GM12878 (cell line): Measurements from ENCODE around the gene SVEP1. TPM values are rescaled to one million over a fixed set of nuclear protein-coding genes. Genes with fewer than 3 reads are reported as not detected.

Source experiments
- ATAC-seq: fragments of 200-7000 bp; cut with Tn5 transposase; 3 replicates; pipeline ENCODE4 v1.9.1; 2020; ENCODE audit warnings: mild to moderate bottlenecking, moderate library complexity
- BruUV-seq: library from RNA; stranded (reverse); fragments of 400-500 nt; replicated peaks from 2 replicates; lab custom pipeline; 2021; lab: Mats Ljungman, UMichigan
- CTCF ChIA-PET: fragments of 300-600 bp; sonication (Branson Sonifier 250); formaldehyde crosslinking; extraction: SDS; loops from one replicate; lab custom pipeline; 2021; ENCODE audit warnings: inconsistent platforms; lab: Yijun Ruan, JAX
- POLR2A ChIA-PET: fragments of 350-600 bp; formaldehyde crosslinking; extraction: SDS; loops from one replicate; lab custom pipeline; 2021; ENCODE audit warnings: inconsistent platforms; lab: Charles Lee
- RAD21 ChIA-PET: fragments of 300-600 bp; sonication (Branson Sonifier 250); formaldehyde crosslinking; loops from one replicate; lab custom pipeline; 2023; ENCODE audit warnings: antibody characterized with exemption; ENCODE audit not compliant: unreplicated experiment; lab: Charles Lee
- SMC1A ChIA-PET: fragments of 300-600 bp; sonication (Branson Sonifier 250); formaldehyde crosslinking; loops from one replicate; lab custom pipeline; 2023; ENCODE audit not compliant: unreplicated experiment, uncharacterized antibody; lab: Charles Lee
- DNase-seq: peaks from one replicate; pipeline ENCODE4 v3.0.0-alpha.2; 2011; ENCODE audit warnings: low read depth, low spot score
- FAIRE-seq: peaks from 3 replicates; lab custom pipeline; 2011; peaks lifted over from hg19 to GRCh38; lab: Jason Lieb, UNC
- H2AFZ ChIP-seq: 2 replicates; pipeline ENCODE4 v1.6.0; 2011; ENCODE audit warnings: low read depth, low read length, control low read depth; ENCODE audit not compliant: control insufficient read depth
- H3K27ac ChIP-seq: 2 replicates; pipeline ENCODE4 v1.5.1; 2011; ENCODE audit warnings: control low read depth; ENCODE audit not compliant: control insufficient read depth, insufficient read depth
- H3K27me3 ChIP-seq, 2 experiments: replicated peaks in 1 of 2; 2 replicates each; pipeline versions ENCODE4 v1.6.0 to v1.6.1; 2011; ENCODE audit warnings: low read length in 1 of 2; ENCODE audit not compliant: control insufficient read depth in 2 of 2, insufficient read depth in 2 of 2
- H3K36me3 ChIP-seq, 2 experiments: 2 replicates each; pipeline ENCODE4 v1.5.1; 2011; ENCODE audit warnings: low read length in 1 of 2; ENCODE audit not compliant: control insufficient read depth in 2 of 2, insufficient read depth in 2 of 2
- H3K4me1 ChIP-seq: 2 replicates; pipeline ENCODE4 v1.6.1; 2011; ENCODE audit warnings: mild to moderate bottlenecking, low read length, moderate library complexity, mixed read lengths; ENCODE audit not compliant: control insufficient read depth, insufficient read depth
- H3K4me2 ChIP-seq: 2 replicates; pipeline ENCODE4 v1.6.0; 2011; ENCODE audit warnings: control low read depth; ENCODE audit not compliant: control insufficient read depth, insufficient read depth
- H3K4me3 ChIP-seq: fragments of 200-600 bp; sonication (generic); 2 replicates; pipeline ENCODE4 v1.5.1; 2016
- H3K79me2 ChIP-seq: 2 replicates; pipeline ENCODE4 v1.6.0; 2011; ENCODE audit warnings: low read length; ENCODE audit not compliant: control insufficient read depth, insufficient read depth
- H3K9ac ChIP-seq: 2 replicates; pipeline ENCODE4 v1.8.0; 2011; ENCODE audit warnings: low read length, control low read depth, mixed read lengths; ENCODE audit not compliant: control insufficient read depth, insufficient read depth
- H3K9me3 ChIP-seq: replicated peaks from 3 replicates; pipeline ENCODE4 v1.5.1; 2011; ENCODE audit warnings: mild to moderate bottlenecking, low read length; ENCODE audit not compliant: control insufficient read depth, insufficient read depth
- H4K20me1 ChIP-seq: 2 replicates; pipeline ENCODE4 v1.6.0; 2011; ENCODE audit not compliant: control insufficient read depth, insufficient read depth
- ATF3 ChIP-seq: IDR thresholded peaks from 2 replicates; pipeline ENCODE4 v1.6.1; 2011; ENCODE audit warnings: low read depth, mild to moderate bottlenecking, low read length, moderate library complexity, borderline replicate concordance; ENCODE audit errors: extremely low read depth
- BRCA1 ChIP-seq: IDR thresholded peaks from 2 replicates; pipeline ENCODE4 v1.6.1; 2011; ENCODE audit warnings: low read depth, low read length, improper control_type of control experiment
- CEBPZ ChIP-seq: fragments of 150-350 bp; IDR thresholded peaks from 2 replicates; pipeline ENCODE4 v1.6.1; 2016; ENCODE audit warnings: low read depth, low read length
- CREB1 ChIP-seq: IDR thresholded peaks from 2 replicates; pipeline ENCODE4 v1.6.1; 2012; ENCODE audit warnings: low read depth, mild to moderate bottlenecking, inconsistent platforms
- HDGF ChIP-seq: fragments of 450-650 bp; IDR thresholded peaks from 2 replicates; pipeline ENCODE4 v1.6.1; 2016; ENCODE audit warnings: antibody characterized with exemption
- KAT2A ChIP-seq: conservative IDR thresholded peaks from 2 replicates; pipeline ENCODE4 v1.6.1; 2011; ENCODE audit warnings: low read depth, low read length; ENCODE audit not compliant: control insufficient read depth
- NKRF ChIP-seq: fragments of 450-650 bp; conservative IDR thresholded peaks from 2 replicates; pipeline ENCODE4 v1.6.1; 2017; ENCODE audit warnings: mild to moderate bottlenecking, moderate library complexity
- RFX5 ChIP-seq: IDR thresholded peaks from 2 replicates; pipeline ENCODE4 v1.6.1; 2011; ENCODE audit warnings: low read depth, low read length, improper control_type of control experiment
- SIN3A ChIP-seq: IDR thresholded peaks from 2 replicates; pipeline ENCODE4 v1.6.1; 2012; ENCODE audit warnings: low read depth, low read length, improper control_type of control experiment
- TCF3 ChIP-seq: IDR thresholded peaks from 2 replicates; pipeline ENCODE4 v1.6.1; 2012; ENCODE audit warnings: low read depth, mild to moderate bottlenecking, low read length, borderline replicate concordance; ENCODE audit not compliant: insufficient read depth
- ZNF274 ChIP-seq: IDR thresholded peaks from one replicate; pipeline ENCODE4 v1.8.0; 2011; ENCODE audit not compliant: insufficient read length, insufficient read depth
- ZSCAN29 ChIP-seq: fragments of 450-650 bp; IDR thresholded peaks from 2 replicates; pipeline ENCODE4 v1.6.1; 2017; ENCODE audit warnings: mild to moderate bottlenecking, moderate library complexity
- WGBS: methylation state at CpG from one replicate; pipeline ENCODE4 v1.1.6; 2016; ENCODE audit warnings: low lambda C conversion rate; ENCODE audit not compliant: insufficient replicate concordance, insufficient coverage; ENCODE audit errors: missing lambda C conversion rate; 5-methylcytosine and 5-hydroxymethylcytosine counted together
- in situ Hi-C: fragments of 300-500 bp; cut with MboI; formaldehyde crosslinking; loops from 9 replicates; pipeline ENCODE4 v1.14.3; 2018; ENCODE audit warnings: mixed read lengths
- intact Hi-C: fragments of 100-400 bp; cut with micrococcal nuclease; formaldehyde crosslinking; loops from one replicate; pipeline ENCODE4 v1.14.2; 2022; ENCODE audit not compliant: unreplicated experiment
- polyA plus RNA-seq, 11 experiments: library from polyadenylated mRNA; depleted of rRNA in 4 of 11; unstranded in 6 of 11; stranded (reverse) in 5 of 11; fragments of >200 nt; fragmentation: Nextera tagmentation in 4 of 11; fragmentation: Illumina TruSeq in 1 of 11; extraction: Ambion mirVana in 4 of 11; extraction: Trizol in 1 of 11; gene quantifications; 1 replicate in 1 of 11; 2 replicates in 10 of 11; pipeline versions ENCODE4 v1.2.1 to v1.2.3, GENCODE V29; 2011 to 2016; ENCODE audit warnings: inconsistent platforms in 2 of 11, missing spikeins in 2 of 11, low read depth in 1 of 11
- total RNA-seq, 4 experiments: library from RNA; depleted of rRNA in 3 of 4; stranded (reverse); fragments of >200 nt in 3 of 4; fragmentation: Illumina TruSeq in 1 of 4; extraction: Trizol in 1 of 4; gene quantifications; 2 replicates each; pipeline versions ENCODE4 v1.2.1 to v1.2.3, GENCODE V29; 2013 to 2021
- TF ChIP-seq, protein P1 (sequence below): fragments of 450-650 bp; IDR thresholded peaks from 2 replicates; pipeline ENCODE4 v1.6.1; 2016; ENCODE audit warnings: mild to moderate bottlenecking

Gene SVEP1
- total and polyA plus RNA-seq, 10 of the 15 experiments (the other 5 are each of a cell fraction or from before 2014, with no cell fraction given) = under 0.01 to 0.05 (median 0.01) TPM; not detected in 5

DNA sequence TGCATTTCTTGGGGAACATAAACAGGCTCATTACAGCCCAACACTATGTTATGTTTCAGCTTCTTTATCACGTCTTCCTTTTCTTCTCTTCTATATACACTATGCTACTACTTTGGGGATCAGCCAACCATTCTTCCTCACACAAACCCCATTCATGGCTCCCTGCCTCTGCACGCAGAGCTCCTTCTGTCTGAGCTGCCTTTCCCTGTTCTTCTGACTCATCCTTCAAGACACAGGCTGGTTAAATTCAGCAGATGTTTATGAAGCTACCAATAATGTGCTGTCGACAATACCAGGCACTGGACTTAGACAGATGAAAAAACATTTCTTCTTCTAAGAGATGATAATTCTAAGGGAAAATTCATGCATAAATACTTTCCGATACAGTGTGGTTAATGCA lies 139.4 kb downstream of the SVEP1 start:
- SMC1A ChIA-PET = interaction anchor here (1.1 kb wide), 1 partner anchor 179 kb away, joined by 4 read pairs; no protein-coding TSS in a partner anchor

More for the DNA sequence above, 139.4 kb downstream of the SVEP1 start:
- DNase-seq (no peak), FAIRE-seq (no peak), ATAC-seq (no peak)
- no peaks in the 10 kb centered on the region; a peak in 2 of 4 replicates for H3K27me3 ChIP-seq
- ChIA-PET RAD21 (no interaction called here), POLR2A (no interaction called here), CTCF (interaction anchor here (3.1 kb wide), 1 partner anchor 11 kb away, joined by 21 read pairs; no protein-coding TSS in a partner anchor)
- no peaks in the 10 kb centered on the region for H3K79me2 ChIP-seq
- H3K4me3 ChIP-seq = no peak overlapping the region
- no TSS peak for BruUV-seq
- H3K27ac ChIP-seq = no peak overlapping the region
- H2AFZ ChIP-seq = no peak overlapping the region
- no peaks in the 10 kb centered on the region for H3K36me3 ChIP-seq
- H3K4me1 ChIP-seq = no peaks in the 10 kb centered on the region
- WGBS = 22% methylated on average over 4 of the region's 4 CpGs
- intact Hi-C loops (no loop called here), in situ Hi-C loops (loop anchor here (10.0 kb wide), 1 partner anchor 855 kb away; no protein-coding TSS in a partner anchor)
- no peaks in the 10 kb centered on the region for H4K20me1 ChIP-seq
- TF ChIP-seq BRCA1 (no peak), CREB1 (no peak), ZSCAN29 (no peak), NKRF (no peak), CEBPZ (no peak), HDGF (no peak), RFX5 (no peak), KAT2A (no peak), ZNF274 (no peak), TCF3 (no peak), SIN3A (no peak), ATF3 (no peak)
- TF ChIP-seq, protein P1, sequence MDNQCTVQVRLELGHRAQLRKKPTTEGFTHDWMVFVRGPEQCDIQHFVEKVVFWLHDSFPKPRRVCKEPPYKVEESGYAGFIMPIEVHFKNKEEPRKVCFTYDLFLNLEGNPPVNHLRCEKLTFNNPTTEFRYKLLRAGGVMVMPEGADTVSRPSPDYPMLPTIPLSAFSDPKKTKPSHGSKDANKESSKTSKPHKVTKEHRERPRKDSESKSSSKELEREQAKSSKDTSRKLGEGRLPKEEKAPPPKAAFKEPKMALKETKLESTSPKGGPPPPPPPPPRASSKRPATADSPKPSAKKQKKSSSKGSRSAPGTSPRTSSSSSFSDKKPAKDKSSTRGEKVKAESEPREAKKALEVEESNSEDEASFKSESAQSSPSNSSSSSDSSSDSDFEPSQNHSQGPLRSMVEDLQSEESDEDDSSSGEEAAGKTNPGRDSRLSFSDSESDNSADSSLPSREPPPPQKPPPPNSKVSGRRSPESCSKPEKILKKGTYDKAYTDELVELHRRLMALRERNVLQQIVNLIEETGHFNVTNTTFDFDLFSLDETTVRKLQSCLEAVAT = no peak
- no peak overlapping the region for H3K4me2 ChIP-seq
- no peak overlapping the region for H3K9ac ChIP-seq
- H3K9me3 ChIP-seq = no peaks in the 10 kb centered on the region
